Thyroid gland (tissue), 4 donors: ENCODE results near the gene HYLS1. TPM values are rescaled to one million over a fixed set of nuclear protein-coding genes. Genes with fewer than 3 reads are reported as not detected.

Experiments
- DNase-seq, 2 donors: peaks; one replicate each; pipeline ENCODE4 v3.0.0-alpha.2; 2019
- H3K27ac ChIP-seq, 3 donors: fragments of 200-600 bp; sonication (generic); 1 replicate in 2 of 3; 2 replicates in 1 of 3; pipeline ENCODE4 v1.5.1; 2016 to 2019; ENCODE audit warnings: mild to moderate bottlenecking in 1 of 3, moderate library complexity in 1 of 3
- H3K27me3 ChIP-seq: fragments of 200-600 bp; sonication (generic); one replicate; pipeline ENCODE4 v1.5.1; 2019
- H3K36me3 ChIP-seq, 2 donors: fragments of 200-600 bp; sonication (generic); one replicate each; pipeline ENCODE4 v1.5.1; 2016 to 2019
- H3K4me1 ChIP-seq, 2 donors: fragments of 200-600 bp; sonication (generic); one replicate each; pipeline ENCODE4 v1.5.1; 2017 to 2019
- H3K4me3 ChIP-seq, 3 donors: fragments of 200-600 bp; sonication (generic); replicated peaks in 1 of 3; 1 replicate in 2 of 3; 2 replicates in 1 of 3; pipeline ENCODE4 v1.5.1; 2016; ENCODE audit warnings: mild to moderate bottlenecking in 1 of 3
- H3K9me3 ChIP-seq: fragments of 200-600 bp; sonication (generic); one replicate; pipeline ENCODE4 v1.5.1; 2017
- CTCF ChIP-seq, 6 experiments: fragments of 200-600 bp in 3 of 6; fragments of 450-650 bp in 3 of 6; sonication (generic) in 3 of 6; IDR thresholded peaks; one replicate each; pipeline ENCODE4 v1.5.1; 2016 to 2019; ENCODE audit warnings: antibody characterized with exemption in 6 of 6, mild to moderate bottlenecking in 2 of 6, inconsistent platforms in 1 of 6, moderate library complexity in 1 of 6
- POLR2A ChIP-seq, 2 donors: fragments of 450-650 bp; IDR thresholded peaks; one replicate each; pipeline ENCODE4 v1.6.1; 2017; ENCODE audit warnings: antibody characterized with exemption in 2 of 2, mild to moderate bottlenecking in 2 of 2, moderate library complexity in 1 of 2
- WGBS, 2 donors: methylation state at CpG; one replicate each; pipeline ENCODE4 v1.1.5; 2017; 5-methylcytosine and 5-hydroxymethylcytosine counted together
- intact Hi-C: fragments of 100-400 bp; cut with DNase I; formaldehyde crosslinking; loops from one replicate; pipeline ENCODE4 v1.15.1; 2023
- total RNA-seq, 4 donors: library from RNA; depleted of rRNA; stranded (reverse); fragments of >200 nt; gene quantifications; one replicate each; pipeline ENCODE4 v1.2.3, GENCODE V29; 2016

HYLS1 gene
- total RNA-seq, 4 donors from 2014 or later = 1.6 to 6.9 (median 3.0) TPM

DNA sequence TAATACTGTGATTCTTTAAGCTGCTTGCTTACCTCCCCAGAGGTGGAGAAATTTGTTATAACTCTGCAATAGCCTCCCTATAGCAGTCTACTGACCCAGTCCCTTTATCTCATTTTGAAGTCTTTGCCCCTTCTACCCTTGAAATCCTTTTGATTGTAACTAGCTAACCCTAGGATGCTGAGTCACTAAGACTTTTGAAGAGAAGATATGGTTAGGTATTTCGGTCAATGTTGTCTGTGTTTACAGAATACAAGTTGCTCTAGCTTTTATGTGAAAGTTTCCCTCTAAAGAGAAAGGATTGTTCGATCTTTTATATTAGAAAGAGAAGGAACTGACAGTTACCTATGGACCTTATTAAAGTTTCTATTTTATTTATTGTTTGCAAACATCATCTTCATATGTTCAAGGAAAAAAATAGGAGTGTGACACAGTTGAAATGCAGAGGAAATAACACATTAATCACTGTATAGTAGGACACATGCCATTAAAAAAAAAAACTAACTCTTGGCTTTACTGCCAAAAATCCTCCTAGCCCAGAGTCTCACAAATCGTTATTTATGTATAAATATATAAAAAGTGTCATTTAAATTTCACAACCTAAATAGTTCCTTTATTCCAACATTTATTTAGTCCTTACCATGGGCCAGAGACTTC is 3.1 kb downstream of the HYLS1 start:
- Histone ChIP-seq H3K9me3 (no peaks in the 10 kb centered on the region), H3K4me3 (no peak overlapping the region), H3K27me3 (no peaks in the 10 kb centered on the region), H3K36me3 (peaks cover 4 to 15% of the 10 kb centered on the region in 2 donors), H3K27ac (no peak overlapping the region), H3K4me1 (peaks cover 0 to 4% of the 10 kb centered on the region in 2 donors)
- DNase-seq = no peak
- 77 to 83% methylated on average over 3 of the region's 3 CpGs for WGBS, 2 donors
- intact Hi-C loops = no loop called here
- TF ChIP-seq CTCF (IDR thresholded peaks at IDR 0.05) (no peak), POLR2A (IDR thresholded peaks at IDR 0.05) (no peak)

DNA sequence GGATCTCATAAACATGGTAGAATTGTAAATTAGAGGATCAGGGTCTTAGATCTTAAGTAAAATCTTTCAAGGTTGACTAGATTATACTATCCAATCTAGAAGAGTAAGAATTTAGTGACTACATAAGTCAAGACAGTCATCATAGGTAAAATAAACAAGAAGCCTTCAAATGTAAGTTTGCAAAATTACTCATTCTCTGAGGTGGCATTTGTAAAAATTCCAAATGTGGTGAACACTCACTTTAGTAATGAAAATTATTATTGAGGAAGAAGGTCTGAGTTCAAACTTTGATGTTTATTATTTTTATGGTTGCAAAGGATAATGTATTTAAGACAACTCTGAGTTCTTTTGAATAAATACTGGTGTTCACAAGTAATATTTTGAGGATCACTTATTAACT is 4.6 kb downstream of the HYLS1 start:
- DNase-seq = no peak
- Histone ChIP-seq H3K4me1 (peaks cover 0 to 4% of the 10 kb centered on the region in 2 donors), H3K27ac (no peak overlapping the region), H3K36me3 (peaks cover 4 to 21% of the 10 kb centered on the region in 2 donors), H3K9me3 (no peaks in the 10 kb centered on the region), H3K27me3 (no peaks in the 10 kb centered on the region), H3K4me3 (no peak overlapping the region)
- TF ChIP-seq POLR2A (IDR thresholded peaks at IDR 0.05) = no peak
- no peak for TF ChIP-seq CTCF (IDR thresholded peaks at IDR 0.05)
- intact Hi-C loops = no loop called here

- no peaks in the 10 kb centered on the region for H3K27me3 ChIP-seq
- no peak overlapping the region for H3K27ac ChIP-seq
- no peaks in the 10 kb centered on the region for H3K9me3 ChIP-seq
- intact Hi-C loops = no loop called here
- TF ChIP-seq POLR2A (IDR thresholded peaks at IDR 0.05) (no peak), CTCF (IDR thresholded peaks at IDR 0.05) (no peak)
- no peak for DNase-seq
- no peak overlapping the region for H3K4me3 ChIP-seq
- H3K36me3 ChIP-seq = peaks cover 4 to 21% of the 10 kb centered on the region in 2 donors
- H3K4me1 ChIP-seq = peaks cover 0 to 4% of the 10 kb centered on the region in 2 donors
These were observed 5.5 kb downstream of the HYLS1 start for GRCh38 chr11:125892994-125893393.

- Histone ChIP-seq H3K27me3 (no peaks in the 10 kb centered on the region), H3K4me1 (peaks cover 14 to 23% of the 10 kb centered on the region in 2 donors), H3K9me3 (no peaks in the 10 kb centered on the region), H3K27ac (no peak overlapping the region), H3K4me3 (peak overlapping the region in 1 of 3 donors; percentile 48), H3K36me3 (no peaks in the 10 kb centered on the region)
- intact Hi-C loops = no loop called here
- TF ChIP-seq POLR2A (IDR thresholded peaks at IDR 0.05) (no peak), CTCF (IDR thresholded peaks at IDR 0.05) (no peak)
- no peak for DNase-seq
- 82% methylated on average over 6 of the region's 6 CpGs for WGBS, 2 donors
These were observed 14.4 kb downstream of the HYLS1 start for GRCh38 chr11:125901872-125902271.

DNA sequence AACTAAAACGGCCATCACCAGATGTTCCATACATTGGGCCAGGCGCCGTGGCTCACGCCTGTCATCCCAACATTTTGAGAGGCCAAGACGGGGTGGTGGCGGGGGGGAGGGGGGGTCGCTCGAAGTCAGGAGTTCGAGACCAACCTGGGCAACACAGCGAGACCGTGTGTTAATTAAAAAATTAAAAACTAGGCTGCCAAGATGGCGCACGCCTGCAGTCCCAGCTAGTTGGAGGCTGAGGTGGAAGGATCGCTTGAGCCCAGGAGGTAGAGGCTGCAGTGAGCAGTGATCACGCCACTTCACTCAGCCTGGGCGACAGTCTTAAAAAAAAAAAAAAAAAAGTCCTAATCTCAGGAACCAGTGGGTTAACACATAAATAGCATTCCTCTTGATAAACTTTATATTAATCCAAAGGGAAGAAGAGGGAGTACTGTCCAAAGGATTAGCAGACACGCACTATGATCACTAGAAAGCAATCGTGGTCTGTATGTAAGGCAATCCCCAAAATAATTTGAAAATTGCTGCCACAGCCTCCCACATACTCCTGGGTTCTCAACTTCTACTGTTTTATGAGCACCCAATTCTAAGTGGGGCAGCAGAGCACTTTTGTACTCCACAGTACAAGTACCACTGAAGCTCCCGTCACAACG is 14.9 kb downstream of the HYLS1 start:
- Histone ChIP-seq H3K36me3 (no peaks in the 10 kb centered on the region), H3K27me3 (no peaks in the 10 kb centered on the region), H3K4me1 (peaks cover 14 to 23% of the 10 kb centered on the region in 2 donors), H3K27ac (peak overlapping the region in 2 of 3 donors; percentile 37 to 54), H3K4me3 (peak overlapping the region; percentile 48 to 75 (median 56)), H3K9me3 (no peaks in the 10 kb centered on the region)
- intact Hi-C loops = no loop called here
- TF ChIP-seq POLR2A (IDR thresholded peaks at IDR 0.05) = no peak
- no peak for TF ChIP-seq CTCF (IDR thresholded peaks at IDR 0.05)
- 52 to 53% methylated on average over 19 to 20 of the region's 20 CpGs for WGBS, 2 donors
- no peak for DNase-seq
